Dendritic cell treated with granulocyte-macrophage colony-stimulating factor and Interleukin-4, amounts not matched to agents 40 ng/mL and 50 ng/mL, for 4 days (primary cell): Measurements from ENCODE around the gene CNTFR.

Source experiments
- H3K27ac Mint-ChIP-seq: one replicate; pipeline ENCODE4 v1.8.0; 2022; ENCODE audit warnings: mild to moderate bottlenecking, mixed read lengths
- H3K27me3 Mint-ChIP-seq: one replicate; pipeline ENCODE4 v1.8.0; 2022; ENCODE audit warnings: mild to moderate bottlenecking, mixed read lengths
- H3K36me3 Mint-ChIP-seq: one replicate; pipeline ENCODE4 v1.8.0; 2022; ENCODE audit warnings: low read depth, mixed read lengths
- H3K4me1 Mint-ChIP-seq: one replicate; pipeline ENCODE4 v1.8.0; 2022; ENCODE audit warnings: low read depth, mixed read lengths
- H3K4me3 Mint-ChIP-seq: one replicate; pipeline ENCODE4 v1.8.0; 2022; ENCODE audit warnings: mild to moderate bottlenecking, moderate library complexity, mixed read lengths
- H3K9me3 Mint-ChIP-seq: one replicate; pipeline ENCODE4 v1.8.0; 2022; ENCODE audit warnings: mixed read lengths
- intact Hi-C: fragments of 100-400 bp; cut with micrococcal nuclease; formaldehyde crosslinking; loops from one replicate; pipeline ENCODE4 v1.15.0; 2022

Gene CNTFR

GRCh38 chr9:34507966-34508365 is 81.6 kb downstream of the CNTFR start:
- intact Hi-C loops: no loop called here
- Mint-ChIP-seq H3K4me1 (peaks cover 57% of the 10 kb centered on the region), H3K9me3 (no peaks in the 10 kb centered on the region), H3K4me3 (no peak overlapping the region), H3K36me3 (no peaks in the 10 kb centered on the region), H3K27me3 (peaks cover 35% of the 10 kb centered on the region), H3K27ac (peak overlapping the region; percentile 7)

- intact Hi-C loops: no loop called here
- peaks cover 52% of the 10 kb centered on the region for H3K4me1 Mint-ChIP-seq
- no peak overlapping the region for H3K27ac Mint-ChIP-seq
- peaks cover 37% of the 10 kb centered on the region for H3K27me3 Mint-ChIP-seq
- no peaks in the 10 kb centered on the region for H3K36me3 Mint-ChIP-seq
- H3K4me3 Mint-ChIP-seq: no peak overlapping the region
- H3K9me3 Mint-ChIP-seq: no peaks in the 10 kb centered on the region
Observed at GRCh38 chr9:34507556-34507955, 82.0 kb downstream of the CNTFR start.

- H3K27ac Mint-ChIP-seq: no peak overlapping the region
- H3K27me3 Mint-ChIP-seq: peaks cover 37% of the 10 kb centered on the region
- no peaks in the 10 kb centered on the region for H3K36me3 Mint-ChIP-seq
- peaks cover 51% of the 10 kb centered on the region for H3K4me1 Mint-ChIP-seq
- intact Hi-C loops: no loop called here
- H3K4me3 Mint-ChIP-seq: no peak overlapping the region
- no peaks in the 10 kb centered on the region for H3K9me3 Mint-ChIP-seq
Observed at GRCh38 chr9:34506623-34507022, 82.9 kb downstream of the CNTFR start.

DNA sequence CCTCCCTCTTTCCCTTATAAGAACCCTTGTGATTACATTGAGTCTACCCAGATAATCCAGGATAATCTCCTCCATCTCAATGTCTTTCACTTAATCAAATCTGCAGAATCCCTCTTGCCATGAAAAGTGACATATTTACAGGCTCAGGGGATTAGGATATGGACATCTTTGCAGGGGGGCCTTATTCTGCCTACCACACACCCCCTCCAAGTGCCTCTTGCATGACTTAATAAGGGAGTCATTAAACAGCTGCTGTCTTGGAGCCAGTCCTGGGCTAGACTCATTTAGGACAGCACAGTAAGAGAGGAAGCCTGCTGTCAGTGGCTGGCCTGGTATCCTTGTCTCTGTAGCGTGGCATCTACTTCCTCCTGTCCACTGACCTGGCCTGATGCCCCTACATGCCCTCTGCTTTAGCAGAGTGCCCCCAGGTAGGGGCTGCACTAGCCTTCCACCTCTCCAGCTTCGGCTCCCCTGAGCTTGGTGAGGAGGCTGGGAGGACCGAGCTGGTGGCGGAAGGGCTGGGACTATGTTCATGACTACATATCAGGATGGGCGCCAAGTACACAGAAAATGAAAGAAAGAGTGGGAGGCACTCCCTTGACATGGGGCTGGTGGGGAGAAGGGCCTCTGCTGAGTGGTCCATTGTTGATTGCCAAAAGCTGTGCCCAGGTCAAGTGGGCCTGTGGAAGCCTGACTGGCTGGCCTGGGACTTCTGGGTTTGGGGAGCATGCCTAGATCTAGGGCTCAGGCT is 84.0 kb downstream of the CNTFR start:
- Mint-ChIP-seq H3K36me3 (no peaks in the 10 kb centered on the region), H3K27ac (no peak overlapping the region), H3K9me3 (no peaks in the 10 kb centered on the region), H3K4me3 (no peak overlapping the region), H3K4me1 (peaks cover 44% of the 10 kb centered on the region), H3K27me3 (peaks cover 35% of the 10 kb centered on the region)
- intact Hi-C loops: no loop called here

DNA sequence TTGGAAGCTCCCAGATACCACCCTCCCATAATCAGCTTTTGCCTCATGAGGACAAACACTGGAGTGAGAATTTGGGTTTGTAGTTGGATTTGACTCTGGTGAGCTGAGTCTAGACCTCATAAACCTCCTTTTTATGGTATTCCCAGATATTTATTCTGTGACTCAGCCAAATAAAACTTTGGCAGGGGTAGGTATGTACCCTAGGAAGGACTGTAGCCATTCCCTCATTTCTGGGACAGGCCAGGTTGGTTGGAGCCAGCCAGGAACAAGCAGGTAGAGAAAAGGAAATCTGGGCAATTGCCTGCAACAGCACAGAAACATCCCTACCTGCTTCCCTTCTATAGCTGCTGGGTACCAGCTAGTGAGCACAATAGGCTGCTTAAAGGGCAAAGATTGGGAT is 86.1 kb downstream of the CNTFR start:
- no peaks in the 10 kb centered on the region for H3K9me3 Mint-ChIP-seq
- no peaks in the 10 kb centered on the region for H3K36me3 Mint-ChIP-seq
- peaks cover 22% of the 10 kb centered on the region for H3K4me1 Mint-ChIP-seq
- peaks cover 33% of the 10 kb centered on the region for H3K27me3 Mint-ChIP-seq
- H3K4me3 Mint-ChIP-seq: no peak overlapping the region
- no peak overlapping the region for H3K27ac Mint-ChIP-seq
- intact Hi-C loops: no loop called here

DNA sequence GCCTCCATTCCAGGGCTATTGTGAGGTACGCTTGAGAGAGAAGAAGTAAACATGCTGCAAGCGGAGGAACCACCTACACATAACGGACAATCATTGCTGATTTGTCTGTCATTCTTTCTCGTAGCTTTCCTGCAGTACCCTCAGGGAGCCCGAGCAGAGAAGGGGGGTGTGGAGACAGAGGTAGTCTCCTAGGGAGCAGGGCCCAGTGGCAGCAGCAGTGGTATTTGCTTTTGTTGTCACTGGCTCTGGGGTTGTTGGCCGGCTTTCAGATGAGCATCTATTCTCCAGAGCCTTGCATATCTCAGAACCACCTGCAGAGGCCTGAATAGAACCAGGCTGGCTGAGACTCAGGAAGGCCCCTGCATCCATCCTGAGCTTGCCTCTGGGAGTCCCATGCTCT is 86.6 kb downstream of the CNTFR start:
- Mint-ChIP-seq H3K36me3 (no peaks in the 10 kb centered on the region), H3K27ac (no peak overlapping the region), H3K27me3 (peaks cover 33% of the 10 kb centered on the region), H3K9me3 (no peaks in the 10 kb centered on the region), H3K4me3 (no peak overlapping the region), H3K4me1 (peaks cover 20% of the 10 kb centered on the region)
- intact Hi-C loops: no loop called here

- Mint-ChIP-seq H3K27ac (no peak overlapping the region), H3K27me3 (peaks cover 33% of the 10 kb centered on the region), H3K4me3 (no peak overlapping the region), H3K4me1 (peaks cover 20% of the 10 kb centered on the region), H3K9me3 (no peaks in the 10 kb centered on the region), H3K36me3 (no peaks in the 10 kb centered on the region)
- intact Hi-C loops: no loop called here
Observed at GRCh38 chr9:34502471-34502870, 87.1 kb downstream of the CNTFR start.

- no peaks in the 10 kb centered on the region for H3K9me3 Mint-ChIP-seq
- peaks cover 33% of the 10 kb centered on the region for H3K27me3 Mint-ChIP-seq
- peaks cover 21% of the 10 kb centered on the region for H3K4me1 Mint-ChIP-seq
- intact Hi-C loops: loop anchor here (2.0 kb wide), 1 partner anchor 169 kb away; no protein-coding TSS in a partner anchor
- H3K36me3 Mint-ChIP-seq: no peaks in the 10 kb centered on the region
- no peak overlapping the region for H3K4me3 Mint-ChIP-seq
- no peak overlapping the region for H3K27ac Mint-ChIP-seq
Observed at GRCh38 chr9:34501889-34502425, 87.6 kb downstream of the CNTFR start.
